OCI-M2 (cell line): ENCODE data around the gene SUGT1.

Experiments
- DNase-seq: peaks from one replicate; lab custom pipeline; 2025; ENCODE audit not compliant: unreplicated experiment; lab: John Stamatoyannopoulos, UW

Gene SUGT1

DNA sequence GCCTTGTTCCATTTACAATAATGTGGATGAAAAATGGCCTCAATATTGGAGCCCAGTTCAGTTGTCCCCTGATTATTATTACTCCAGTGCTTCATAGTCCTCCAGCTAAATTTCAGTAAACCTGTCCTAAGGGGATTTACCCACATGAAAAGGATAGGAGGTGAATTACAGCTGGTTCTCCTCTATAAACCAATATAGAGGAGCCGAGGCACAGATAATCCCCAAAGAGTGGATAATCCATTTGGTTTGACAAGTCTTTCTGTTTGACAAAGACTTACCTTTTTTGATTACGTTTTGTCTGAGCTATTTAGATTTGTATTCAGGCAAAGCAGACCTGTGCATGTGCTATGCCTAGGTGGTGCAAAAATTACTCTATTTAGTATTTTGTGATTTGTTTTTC lies 84.3 kb downstream of the SUGT1 start:
- no peak for DNase-seq

GRCh38 chr13:52737451-52737850 lies 84.8 kb downstream of the SUGT1 start:
- no peak for DNase-seq

DNA sequence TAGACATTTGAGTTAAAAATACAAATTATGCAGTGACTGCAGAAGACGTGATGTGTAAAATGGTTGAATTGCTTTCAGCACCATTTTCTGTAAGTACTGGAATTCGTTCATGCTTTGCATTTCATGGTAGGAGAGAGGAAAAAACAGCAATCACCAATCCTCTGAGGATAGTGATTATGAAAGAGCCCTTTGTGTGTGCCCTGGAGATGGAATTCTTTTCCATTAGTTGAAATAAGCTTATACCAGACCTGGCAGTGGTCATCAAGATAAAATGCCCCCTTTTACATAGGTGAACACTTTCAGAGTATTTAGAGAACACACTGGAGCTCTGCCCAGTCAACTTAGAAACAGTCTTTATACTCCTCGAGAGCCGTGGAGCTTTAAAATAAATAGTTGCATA lies 85.3 kb downstream of the SUGT1 start:
- DNase-seq, result no peak

GRCh38 chr13:52738719-52739467 lies 86.3 kb downstream of the SUGT1 start:
- DNase-seq, result no peak

- DNase-seq, result no peak
These were observed 86.9 kb downstream of the SUGT1 start, which contains the start of gene CNMD for GRCh38 chr13:52739468-52740071. CNMD (minus strand) TSS chr13:52739820; CDS start chr13:52739701, 119 bp downstream.

- no peak for DNase-seq
These were observed 90.9 kb downstream of the SUGT1 start for GRCh38 chr13:52743569-52743968.

DNA sequence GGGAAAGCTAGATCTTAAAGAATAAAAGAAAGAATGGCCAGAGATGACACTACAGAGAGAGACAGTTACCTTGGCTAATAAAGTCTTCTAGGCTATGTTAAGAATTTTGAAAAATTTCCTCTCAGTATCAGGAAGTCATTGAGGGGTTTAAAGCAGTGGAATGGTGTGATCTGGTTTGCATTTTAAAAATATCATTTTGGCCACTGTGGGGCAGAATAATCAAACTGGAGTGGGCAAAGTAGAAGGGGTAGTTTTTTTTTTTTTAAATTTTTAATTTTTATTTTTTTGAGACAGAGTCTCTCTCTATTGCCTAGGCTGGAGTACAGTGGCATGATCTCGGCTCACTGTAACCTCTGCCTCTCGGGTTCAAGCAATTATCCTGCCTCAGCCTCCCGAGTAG lies 91.4 kb downstream of the SUGT1 start:
- DNase-seq, result no peak

DNA sequence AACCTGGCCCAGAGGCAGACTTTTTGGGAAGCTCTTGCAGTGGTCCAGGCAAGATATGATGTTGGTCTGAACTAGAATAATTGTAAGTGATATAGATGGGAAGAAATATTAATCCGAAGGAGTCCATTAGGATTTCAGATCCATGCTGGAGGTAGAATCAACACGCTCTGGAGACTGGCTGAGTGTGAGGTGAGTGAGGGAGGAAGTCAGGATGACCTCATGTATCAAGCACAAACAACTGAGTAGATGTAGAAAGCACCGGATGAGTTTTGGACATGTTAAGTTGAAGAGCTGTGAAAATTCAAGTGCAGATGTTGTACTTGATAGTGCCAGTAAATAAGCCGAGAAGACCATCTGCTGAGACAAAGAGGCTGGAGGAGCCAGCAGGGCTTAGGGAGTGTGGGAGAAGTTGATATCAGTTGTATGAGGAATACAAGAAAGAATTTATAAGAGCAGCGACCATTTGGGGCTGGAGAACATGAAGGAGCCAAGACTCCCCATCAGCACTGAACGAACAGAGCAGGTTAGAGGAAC lies 92.3 kb downstream of the SUGT1 start:
- DNase-seq, result no peak

DNA sequence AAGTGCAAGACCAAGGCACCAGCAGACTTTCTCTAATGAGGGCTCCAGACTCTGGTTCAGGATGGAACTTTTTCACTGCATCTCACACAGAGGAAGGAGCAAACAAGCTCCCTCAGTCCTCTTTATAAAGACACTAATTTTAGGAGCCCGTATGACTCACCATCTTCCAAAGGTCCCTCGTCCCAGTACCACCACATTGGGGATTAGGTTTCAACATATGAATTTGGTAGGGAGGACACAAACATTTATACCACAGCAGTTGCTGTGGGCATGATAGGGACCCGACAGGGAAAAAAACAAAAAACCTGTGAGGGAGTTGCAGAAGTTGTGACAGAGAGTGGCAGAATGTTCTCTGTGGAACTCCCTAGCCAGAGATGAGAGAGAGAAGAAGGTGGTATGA lies 93.5 kb downstream of the SUGT1 start:
- no peak for DNase-seq

- DNase-seq, result no peak
These were observed 96.8 kb downstream of the SUGT1 start for GRCh38 chr13:52749419-52749818.
